DOHH2 (cell line): ENCODE measurements around the gene IL10RA.

ENCODE experiments used
- H3F3A ChIP-seq: fragments of 200-600 bp; sonication (generic), shearing (Covaris generic); 2 replicates; pipeline ENCODE4 v1.6.0; 2016; ENCODE audit warnings: antibody characterized with exemption, mild to moderate bottlenecking; ENCODE audit not compliant: control insufficient read depth, insufficient read depth
- H3K27ac ChIP-seq: fragments of 200-600 bp; sonication (generic); 2 replicates; pipeline ENCODE4 v1.5.1; 2014; ENCODE audit warnings: low read depth, mild to moderate bottlenecking, low read length, moderate library complexity
- H3K27me3 ChIP-seq: fragments of 200-600 bp; sonication (generic); 2 replicates; pipeline ENCODE4 v1.6.1; 2014; ENCODE audit warnings: mild to moderate bottlenecking, low read length, mixed read lengths; ENCODE audit not compliant: control insufficient read depth
- H3K36me3 ChIP-seq: fragments of 200-600 bp; sonication (generic); 2 replicates; pipeline ENCODE4 v1.6.1; 2014; ENCODE audit warnings: mild to moderate bottlenecking, low read length, moderate library complexity, mixed read lengths; ENCODE audit not compliant: control insufficient read depth
- H3K4me1 ChIP-seq: fragments of 200-600 bp; sonication (generic); 2 replicates; pipeline ENCODE4 v1.6.1; 2014; ENCODE audit warnings: mild to moderate bottlenecking, low read length, mixed read lengths; ENCODE audit not compliant: control insufficient read depth
- H3K4me2 ChIP-seq: fragments of 200-600 bp; sonication (generic); 2 replicates; pipeline ENCODE4 v1.6.0; 2014; ENCODE audit warnings: mild to moderate bottlenecking, low read length, moderate library complexity
- H3K4me3 ChIP-seq: fragments of 200-600 bp; sonication (generic); 2 replicates; pipeline ENCODE4 v1.5.1; 2014; ENCODE audit warnings: mild to moderate bottlenecking, low read length, mixed read lengths
- H3K79me2 ChIP-seq: fragments of 200-600 bp; sonication (generic); 2 replicates; pipeline ENCODE4 v1.6.1; 2014; ENCODE audit warnings: mild to moderate bottlenecking, low read length, mixed read lengths; ENCODE audit not compliant: control insufficient read depth
- H3K9me2 ChIP-seq: fragments of 200-600 bp; sonication (generic); replicated peaks from 2 replicates; pipeline ENCODE4 v1.6.1; 2014; ENCODE audit warnings: mild to moderate bottlenecking, low read length, mixed read lengths; ENCODE audit not compliant: control insufficient read depth
- H3K9me3 ChIP-seq: fragments of 200-600 bp; sonication (generic); 2 replicates; pipeline ENCODE4 v1.6.1; 2014; ENCODE audit warnings: antibody characterized with exemption, low read length, mixed read lengths; ENCODE audit not compliant: control insufficient read depth, insufficient read depth
- H4K20me1 ChIP-seq: fragments of 200-600 bp; sonication (generic); 2 replicates; pipeline ENCODE4 v1.6.0; 2014; ENCODE audit warnings: low read depth, mild to moderate bottlenecking, antibody characterized with exemption, low read length, moderate library complexity; ENCODE audit not compliant: control insufficient read depth, insufficient read depth
- EZH2phosphoT487 ChIP-seq: fragments of 200-600 bp; sonication (generic); IDR thresholded peaks from 2 replicates; pipeline ENCODE4 v1.6.1; 2017; ENCODE audit warnings: borderline replicate concordance, mild to moderate bottlenecking, antibody characterized with exemption, low read length, moderate library complexity, mixed read lengths
- TF ChIP-seq, protein P1 (sequence below): fragments of 200-600 bp; sonication (generic); IDR thresholded peaks from one replicate; pipeline ENCODE4 v1.5.1; 2014; ENCODE audit warnings: antibody characterized with exemption, mild to moderate bottlenecking, low read depth, low read length; ENCODE audit not compliant: poor library complexity, severe bottlenecking

The IL10RA gene

DNA sequence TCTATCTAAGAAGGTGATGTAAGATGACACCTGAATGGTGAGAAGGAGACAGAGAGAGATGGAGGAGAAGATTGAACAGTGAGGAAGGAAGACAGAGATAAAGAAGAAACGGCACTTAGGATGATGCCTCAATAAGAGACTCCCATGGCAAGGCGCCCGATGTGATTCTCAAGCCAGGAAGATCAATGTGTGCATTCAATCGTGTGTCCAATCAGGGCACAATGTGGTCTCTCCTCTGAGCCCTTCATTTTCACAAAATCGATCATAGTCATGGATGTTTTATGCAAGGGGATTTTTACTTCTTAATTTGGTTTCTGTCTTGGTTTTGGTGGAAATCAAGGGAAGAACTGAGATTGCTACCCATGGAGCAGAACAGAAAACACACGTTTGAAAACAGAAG is 37.1 kb upstream of the IL10RA start:
- Histone ChIP-seq H3K27me3 (no peaks in the 10 kb centered on the region), H3K4me3 (no peak overlapping the region), H3K36me3 (no peaks in the 10 kb centered on the region), H3K79me2 (no peaks in the 10 kb centered on the region), H4K20me1 (no peaks in the 10 kb centered on the region), H3K4me2 (no peak overlapping the region), H3K9me3 (no peaks in the 10 kb centered on the region), H3K4me1 (peaks cover 65% of the 10 kb centered on the region), H3F3A (no peaks in the 10 kb centered on the region), H3K27ac (no peak overlapping the region), H3K9me2 (no peaks in the 10 kb centered on the region)
- TF ChIP-seq, protein P1, sequence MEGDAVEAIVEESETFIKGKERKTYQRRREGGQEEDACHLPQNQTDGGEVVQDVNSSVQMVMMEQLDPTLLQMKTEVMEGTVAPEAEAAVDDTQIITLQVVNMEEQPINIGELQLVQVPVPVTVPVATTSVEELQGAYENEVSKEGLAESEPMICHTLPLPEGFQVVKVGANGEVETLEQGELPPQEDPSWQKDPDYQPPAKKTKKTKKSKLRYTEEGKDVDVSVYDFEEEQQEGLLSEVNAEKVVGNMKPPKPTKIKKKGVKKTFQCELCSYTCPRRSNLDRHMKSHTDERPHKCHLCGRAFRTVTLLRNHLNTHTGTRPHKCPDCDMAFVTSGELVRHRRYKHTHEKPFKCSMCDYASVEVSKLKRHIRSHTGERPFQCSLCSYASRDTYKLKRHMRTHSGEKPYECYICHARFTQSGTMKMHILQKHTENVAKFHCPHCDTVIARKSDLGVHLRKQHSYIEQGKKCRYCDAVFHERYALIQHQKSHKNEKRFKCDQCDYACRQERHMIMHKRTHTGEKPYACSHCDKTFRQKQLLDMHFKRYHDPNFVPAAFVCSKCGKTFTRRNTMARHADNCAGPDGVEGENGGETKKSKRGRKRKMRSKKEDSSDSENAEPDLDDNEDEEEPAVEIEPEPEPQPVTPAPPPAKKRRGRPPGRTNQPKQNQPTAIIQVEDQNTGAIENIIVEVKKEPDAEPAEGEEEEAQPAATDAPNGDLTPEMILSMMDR: no peak
- no peak for TF ChIP-seq EZH2phosphoT487

DNA sequence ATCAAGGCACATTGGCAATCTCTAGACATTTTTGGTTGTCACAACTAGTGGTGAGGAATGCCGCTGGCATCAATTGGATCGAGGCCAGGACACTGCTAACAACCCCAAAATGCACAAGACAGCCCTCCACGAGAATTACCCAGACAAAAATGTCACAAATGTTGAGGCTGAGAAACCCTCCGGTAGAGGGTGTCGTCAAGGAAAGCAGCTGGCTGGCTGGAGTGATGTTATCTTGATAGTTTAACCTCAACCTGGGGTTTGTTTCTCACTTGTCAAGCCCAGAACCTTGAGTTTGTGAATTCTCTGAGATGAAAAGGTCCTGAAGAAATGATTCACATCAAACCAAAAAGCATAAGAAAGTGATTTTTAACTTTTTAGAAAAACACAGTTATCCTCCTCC is 35.9 kb upstream of the IL10RA start:
- H3K4me3 ChIP-seq: peak overlapping the region; percentile 58
- no peaks in the 10 kb centered on the region for H3K27me3 ChIP-seq
- peak overlapping the region; percentile 58 for H3K27ac ChIP-seq
- H3K4me1 ChIP-seq: peaks cover 59% of the 10 kb centered on the region
- H3F3A ChIP-seq: no peaks in the 10 kb centered on the region
- no peaks in the 10 kb centered on the region for H3K79me2 ChIP-seq
- no peaks in the 10 kb centered on the region for H3K36me3 ChIP-seq
- no peaks in the 10 kb centered on the region for H4K20me1 ChIP-seq
- no peaks in the 10 kb centered on the region for H3K9me3 ChIP-seq
- H3K4me2 ChIP-seq: peak overlapping the region; percentile 72
- TF ChIP-seq, protein P1: peak; percentile 62
- no peak for TF ChIP-seq EZH2phosphoT487
- no peaks in the 10 kb centered on the region for H3K9me2 ChIP-seq

DNA sequence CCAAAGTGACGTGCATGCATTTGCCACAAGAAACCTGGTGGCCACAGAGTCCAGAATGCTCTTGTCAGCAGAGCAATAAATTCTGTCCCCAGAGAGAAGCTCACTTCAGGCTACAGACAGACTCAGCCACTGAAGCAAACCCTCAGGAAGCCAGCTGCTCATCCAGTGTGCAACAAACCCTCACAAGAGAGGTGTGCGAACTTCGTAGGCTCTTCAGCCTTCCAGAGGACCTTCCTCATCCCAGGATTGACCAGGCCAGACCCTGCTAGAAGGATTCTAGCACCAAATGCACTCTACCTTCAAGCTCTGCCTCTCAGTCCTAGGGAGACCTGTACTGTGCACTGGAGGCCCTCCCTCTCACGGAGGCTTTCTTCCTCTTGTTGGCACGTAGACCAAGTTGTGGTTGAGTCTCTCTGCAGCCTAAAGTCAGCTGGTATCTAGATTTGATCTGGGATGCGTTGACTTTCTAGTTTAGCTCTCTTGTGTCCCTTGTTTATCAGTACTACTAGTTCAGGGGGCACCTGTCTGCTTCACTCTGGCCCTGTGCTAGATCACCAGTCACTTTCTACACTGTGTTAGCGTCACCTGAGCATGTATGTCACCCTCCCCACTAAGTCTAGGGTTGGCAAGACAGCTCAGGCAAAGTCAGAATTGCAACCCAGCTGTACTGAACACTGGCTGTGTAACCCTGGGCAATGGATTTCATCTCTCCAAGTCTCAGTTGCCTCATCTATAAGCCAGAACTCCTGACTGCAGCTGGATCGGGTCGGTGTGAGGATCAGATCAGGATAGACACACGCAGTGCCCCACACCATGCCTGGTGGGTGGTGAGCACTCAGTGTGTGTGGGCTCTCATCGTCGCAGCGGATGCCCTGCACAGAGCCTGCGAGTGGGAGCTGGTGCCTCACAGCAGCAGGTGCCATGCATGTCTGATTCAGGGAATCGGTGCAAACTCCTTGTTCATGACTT is 34.9 kb upstream of the IL10RA start:
- Histone ChIP-seq H3K4me3 (peak overlapping the region; percentile 58), H4K20me1 (no peaks in the 10 kb centered on the region), H3K27ac (peak overlapping the region; percentile 58), H3F3A (no peaks in the 10 kb centered on the region), H3K9me3 (no peaks in the 10 kb centered on the region), H3K79me2 (no peaks in the 10 kb centered on the region), H3K4me2 (peak overlapping the region; percentile 72), H3K36me3 (no peaks in the 10 kb centered on the region), H3K4me1 (peaks cover 59% of the 10 kb centered on the region), H3K27me3 (no peaks in the 10 kb centered on the region), H3K9me2 (no peaks in the 10 kb centered on the region)
- TF ChIP-seq, protein P1: no peak
- TF ChIP-seq EZH2phosphoT487: no peak
